ENCODE results near the gene CCDC110. TPM values are rescaled to one million over a fixed set of nuclear protein-coding genes. Genes with fewer than 3 reads are reported as not detected.

The CCDC110 gene
- total RNA-seq, 4 donors from 2014 or later = 6.8 to 22.1 (median 10.4) TPM

GRCh38 chr4:185500035-185500434 lies 28.5 kb upstream of the CCDC110 start:
- intact Hi-C loops (cut with DNase I) = no loop called here
- 96 to 98% methylated on average over 9 of the region's 9 CpGs for WGBS, 2 donors
- no peaks in the 10 kb centered on the region for H3K27me3 ChIP-seq
- DNase-seq = no peak
- no peaks in the 10 kb centered on the region for H3K9me3 ChIP-seq
- no peak overlapping the region for H3K4me3 ChIP-seq (replicated peaks in 1 of 3)
- TF ChIP-seq POLR2A (IDR thresholded peaks at IDR 0.05) (no peak), CTCF (IDR thresholded peaks at IDR 0.05) (no peak)
- H3K27ac ChIP-seq = no peak overlapping the region
- H3K4me1 ChIP-seq = no peaks in the 10 kb centered on the region
- H3K36me3 ChIP-seq = peaks cover 4 to 15% of the 10 kb centered on the region in 2 donors

- no peak for TF ChIP-seq POLR2A (IDR thresholded peaks at IDR 0.05)
- no peak for TF ChIP-seq CTCF (IDR thresholded peaks at IDR 0.05)
- Histone ChIP-seq H3K4me1 (no peaks in the 10 kb centered on the region), H3K27me3 (no peaks in the 10 kb centered on the region), H3K9me3 (no peaks in the 10 kb centered on the region), H3K4me3 (replicated peaks in 1 of 3) (no peak overlapping the region), H3K36me3 (no peaks in the 10 kb centered on the region), H3K27ac (no peak overlapping the region)
- no peak for DNase-seq
- WGBS, 2 donors = 94% methylated on average over 2 of the region's 2 CpGs
- intact Hi-C loops (cut with DNase I) = no loop called here
Observed at GRCh38 chr4:185488650-185489049, 17.1 kb upstream of the CCDC110 start.

- Histone ChIP-seq H3K36me3 (no peaks in the 10 kb centered on the region), H3K27ac (no peak overlapping the region), H3K4me3 (replicated peaks in 1 of 3) (no peak overlapping the region), H3K4me1 (no peaks in the 10 kb centered on the region), H3K27me3 (no peaks in the 10 kb centered on the region), H3K9me3 (no peaks in the 10 kb centered on the region)
- TF ChIP-seq POLR2A (IDR thresholded peaks at IDR 0.05) (no peak), CTCF (IDR thresholded peaks at IDR 0.05) (no peak)
- no peak for DNase-seq
- intact Hi-C loops (cut with DNase I) = loop anchor here (5.0 kb wide), 1 partner anchor 636 kb away; no protein-coding TSS in a partner anchor
- WGBS, 2 donors = 88 to 89% methylated on average over 2 of the region's 2 CpGs
Observed at GRCh38 chr4:185481401-185481800, 9.9 kb upstream of the CCDC110 start.

- H3K4me3 ChIP-seq (replicated peaks in 1 of 3) = no peak overlapping the region
- no peak for TF ChIP-seq CTCF (IDR thresholded peaks at IDR 0.05)
- TF ChIP-seq POLR2A (IDR thresholded peaks at IDR 0.05) = no peak
- no peaks in the 10 kb centered on the region for H3K27me3 ChIP-seq
- H3K27ac ChIP-seq = no peak overlapping the region
- no peaks in the 10 kb centered on the region for H3K36me3 ChIP-seq
- no peaks in the 10 kb centered on the region for H3K9me3 ChIP-seq
- intact Hi-C loops (cut with DNase I) = loop anchor here (5.0 kb wide), 1 partner anchor 637 kb away; no protein-coding TSS in a partner anchor
- WGBS, 2 donors = 55 to 76% methylated on average over 15 of the region's 15 CpGs
- H3K4me1 ChIP-seq = no peaks in the 10 kb centered on the region
- DNase-seq = no peak
Observed at GRCh38 chr4:185480016-185480732, 8.6 kb upstream of the CCDC110 start.

- no peak for DNase-seq
- H3K27ac ChIP-seq = no peak overlapping the region
- H3K4me3 ChIP-seq (replicated peaks in 1 of 3) = no peak overlapping the region
- no peaks in the 10 kb centered on the region for H3K36me3 ChIP-seq
- intact Hi-C loops (cut with DNase I) = no loop called here
- TF ChIP-seq POLR2A (IDR thresholded peaks at IDR 0.05) = no peak
- no peak for TF ChIP-seq CTCF (IDR thresholded peaks at IDR 0.05)
- no peaks in the 10 kb centered on the region for H3K9me3 ChIP-seq
- WGBS, 2 donors = 79 to 95% methylated on average over 1 of the region's 1 CpG
- no peaks in the 10 kb centered on the region for H3K27me3 ChIP-seq
- no peaks in the 10 kb centered on the region for H3K4me1 ChIP-seq
Observed at GRCh38 chr4:185479507-185479971, 8.0 kb upstream of the CCDC110 start.
